Central memory CD8-positive, alpha-beta T cell (primary cell): ENCODE results near the gene UQCRQ.

ENCODE experiments used
- ATAC-seq: fragments of 150-1000 bp; cut with Tn5 transposase; replicated peaks from 2 replicates; pipeline ENCODE4 v1.10.0; 2022; ENCODE audit warnings: mild to moderate bottlenecking, moderate FRiP score, moderate number of reproducible peaks; ENCODE audit not compliant: poor library complexity, severe bottlenecking; ENCODE audit errors: extremely low read depth
- DNase-seq, 2 donors: peaks; one replicate each; pipeline ENCODE4 v3.0.0; 2021; ENCODE audit warnings: low spot score in 2 of 2
- H3K27ac Mint-ChIP-seq: one replicate; pipeline ENCODE4 v1.8.0; 2022; ENCODE audit warnings: low read depth, mild to moderate bottlenecking, moderate library complexity, mixed read lengths
- H3K27me3 Mint-ChIP-seq: one replicate; pipeline ENCODE4 v1.8.0; 2022; ENCODE audit warnings: mixed read lengths
- H3K36me3 Mint-ChIP-seq: one replicate; pipeline ENCODE4 v1.8.0; 2022; ENCODE audit warnings: mild to moderate bottlenecking, moderate library complexity, mixed read lengths; ENCODE audit not compliant: insufficient read depth
- H3K4me1 Mint-ChIP-seq: one replicate; pipeline ENCODE4 v1.8.0; 2022; ENCODE audit warnings: mixed read lengths
- H3K4me3 Mint-ChIP-seq: one replicate; pipeline ENCODE4 v1.8.0; 2022; ENCODE audit warnings: mild to moderate bottlenecking, moderate library complexity, mixed read lengths
- H3K9me3 Mint-ChIP-seq: one replicate; pipeline ENCODE4 v1.8.0; 2022; ENCODE audit warnings: mixed read lengths

Gene UQCRQ

GRCh38 chr5:132866342-132867045 is at the start of gene UQCRQ, which contains the start of gene GDF9:
TSS of gene UQCRQ (plus strand) at chr5:132866642. CDS start at chr5:132866882, 240 bp downstream.
TSS of gene GDF9 (minus strand) at chr5:132866469. CDS start at chr5:132864533, 1,936 bp downstream.
- H3K4me1 Mint-ChIP-seq = peaks cover 26% of the 10 kb centered on the region
- ATAC-seq = peak; percentile 99

GRCh38 chr5:132817011-132817410 is 49.4 kb upstream of the UQCRQ start:
- peaks cover 6% of the 10 kb centered on the region for H3K4me1 Mint-ChIP-seq
- no peak overlapping the region for H3K4me3 Mint-ChIP-seq
- peaks cover 4% of the 10 kb centered on the region for H3K36me3 Mint-ChIP-seq
- H3K27ac Mint-ChIP-seq = no peak overlapping the region
- H3K27me3 Mint-ChIP-seq = peaks cover 27% of the 10 kb centered on the region
- no peaks in the 10 kb centered on the region for H3K9me3 Mint-ChIP-seq
- ATAC-seq = no peak
- DNase-seq = no peak

More at GRCh38 chr5:132866342-132867045, at the start of gene UQCRQ, which contains the start of gene GDF9:
- H3K27ac Mint-ChIP-seq = peak within 1 kb of the TSS; percentile 99
- peaks cover 15% of the 10 kb centered on the region for H3K36me3 Mint-ChIP-seq
- H3K27me3 Mint-ChIP-seq = no peaks in the 10 kb centered on the region
- no peaks in the 10 kb centered on the region for H3K9me3 Mint-ChIP-seq
- peak; percentile 73 to 92 for DNase-seq
- peak within 1 kb of the TSS; percentile 94 for H3K4me3 Mint-ChIP-seq

DNA sequence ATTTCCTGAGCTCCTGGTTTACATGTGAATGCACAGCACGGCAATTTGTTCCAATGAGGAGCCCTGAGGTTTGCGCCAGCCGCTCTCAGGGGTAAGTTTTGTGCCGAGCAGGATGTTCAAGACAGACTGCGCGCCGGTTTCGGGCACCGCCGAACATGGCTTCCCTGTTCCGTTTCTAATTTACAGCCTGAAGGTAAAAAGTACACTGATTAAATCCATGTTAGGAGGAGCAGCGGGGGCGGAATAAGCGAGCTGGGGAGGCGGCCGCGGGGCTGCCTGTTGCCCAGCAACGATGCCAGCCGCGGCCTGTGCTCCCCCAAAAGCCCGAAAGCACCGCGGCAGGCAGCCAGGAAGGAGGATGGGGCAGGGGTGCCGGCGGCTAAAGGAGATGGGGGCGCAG is 47.0 kb upstream of the UQCRQ start:
- ATAC-seq (no peak), DNase-seq (no peak)
- Mint-ChIP-seq H3K27me3 (peaks cover 28% of the 10 kb centered on the region), H3K4me3 (peak overlapping the region; percentile 32), H3K36me3 (peaks cover 4% of the 10 kb centered on the region), H3K4me1 (peaks cover 6% of the 10 kb centered on the region), H3K9me3 (no peaks in the 10 kb centered on the region), H3K27ac (no peak overlapping the region)

- Mint-ChIP-seq H3K9me3 (no peaks in the 10 kb centered on the region), H3K27ac (no peak overlapping the region), H3K36me3 (peaks cover 4% of the 10 kb centered on the region), H3K4me1 (peaks cover 6% of the 10 kb centered on the region), H3K4me3 (no peak overlapping the region), H3K27me3 (peaks cover 35% of the 10 kb centered on the region)
- peak; percentile 78 for ATAC-seq
- DNase-seq = peak; percentile 75 to 87
Observed at GRCh38 chr5:132820162-132820754, 46.2 kb upstream of the UQCRQ start.

GRCh38 chr5:132821350-132821749 is 45.1 kb upstream of the UQCRQ start:
- Mint-ChIP-seq H3K27me3 (peaks cover 40% of the 10 kb centered on the region), H3K4me3 (no peak overlapping the region), H3K4me1 (peaks cover 6% of the 10 kb centered on the region), H3K27ac (no peak overlapping the region), H3K9me3 (no peaks in the 10 kb centered on the region), H3K36me3 (peaks cover 4% of the 10 kb centered on the region)
- ATAC-seq (no peak), DNase-seq (no peak)

- Mint-ChIP-seq H3K27me3 (peaks cover 44% of the 10 kb centered on the region), H3K4me1 (peaks cover 6% of the 10 kb centered on the region), H3K36me3 (peaks cover 4% of the 10 kb centered on the region), H3K27ac (no peak overlapping the region), H3K4me3 (no peak overlapping the region), H3K9me3 (no peaks in the 10 kb centered on the region)
- ATAC-seq (no peak), DNase-seq (no peak)
Observed at GRCh38 chr5:132821791-132822190, 44.7 kb upstream of the UQCRQ start.

DNA sequence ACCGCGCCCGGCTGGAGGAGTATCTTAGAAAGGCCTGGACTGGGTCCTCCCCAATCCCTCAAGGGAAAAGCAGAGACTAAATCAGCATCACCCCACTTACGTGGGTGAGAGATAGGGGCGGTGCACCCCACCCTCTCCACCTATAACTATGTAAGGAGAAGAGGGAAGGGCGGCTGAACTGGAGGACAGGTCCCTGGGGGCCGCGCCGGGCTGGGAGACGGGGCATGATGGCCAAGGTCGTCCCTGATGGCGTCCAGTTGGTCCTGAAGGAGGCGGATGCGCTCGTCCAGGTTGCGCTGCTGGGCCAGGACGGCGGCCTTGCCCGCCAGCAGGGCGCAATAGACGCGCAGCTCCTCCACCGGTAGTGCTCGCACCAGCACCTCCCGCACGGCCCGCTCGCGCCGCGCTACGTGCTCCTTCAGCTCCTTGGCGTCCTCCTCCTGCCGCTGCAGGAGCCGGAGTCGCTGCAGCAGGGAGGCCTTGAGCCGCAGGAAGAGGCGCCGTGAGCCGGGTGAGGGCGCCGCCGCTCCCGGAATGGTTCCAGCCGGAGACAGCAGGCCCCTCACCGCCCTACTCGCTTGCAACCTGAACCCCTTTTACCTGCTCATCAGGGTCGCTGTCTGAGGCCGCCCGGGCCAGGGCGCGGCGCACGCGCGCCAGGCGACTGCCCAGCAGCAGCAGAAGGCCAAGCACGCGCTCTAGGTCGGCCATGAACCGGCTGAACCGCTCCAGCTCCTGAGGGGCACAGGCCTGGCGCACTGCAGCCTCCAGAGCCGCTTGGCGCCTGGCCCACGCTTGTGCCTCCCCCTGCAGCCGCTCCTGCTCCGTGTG is 43.6 kb upstream of the UQCRQ start:
- H3K4me3 Mint-ChIP-seq = no peak overlapping the region
- ATAC-seq = no peak

DNA sequence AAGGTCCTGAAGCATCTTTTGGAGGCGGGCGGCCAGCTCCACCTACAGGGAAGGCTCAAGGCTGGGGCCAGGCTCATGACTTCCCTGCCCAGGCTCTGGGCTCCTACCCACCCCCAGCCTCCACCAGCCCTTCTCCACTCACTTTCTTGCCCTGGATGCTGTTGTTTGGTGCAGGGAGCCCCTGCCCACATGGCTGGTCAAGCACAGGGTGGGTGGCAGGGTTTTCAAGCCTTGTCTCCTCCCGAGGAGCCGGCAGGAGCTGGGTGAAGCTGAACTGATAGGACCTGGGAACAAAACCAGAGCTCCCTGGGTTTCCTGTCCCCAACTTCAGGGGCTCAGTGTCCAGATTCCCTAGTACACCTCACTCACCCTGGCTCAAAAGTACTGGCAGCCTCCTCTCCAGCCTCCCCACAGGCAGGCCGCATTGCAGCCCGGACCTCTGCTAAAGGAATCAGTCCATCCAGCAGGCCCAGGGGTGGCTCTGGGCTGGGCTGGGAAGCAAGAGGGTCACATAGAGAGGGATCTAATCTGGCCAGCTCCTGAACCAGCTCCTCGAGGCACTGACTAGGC is 42.9 kb upstream of the UQCRQ start:
- no peaks in the 10 kb centered on the region for H3K9me3 Mint-ChIP-seq
- no peak for ATAC-seq

More for the DNA sequence above, 43.6 kb upstream of the UQCRQ start:
- Mint-ChIP-seq H3K27me3 (peaks cover 55% of the 10 kb centered on the region), H3K4me1 (peaks cover 6% of the 10 kb centered on the region), H3K36me3 (peaks cover 2% of the 10 kb centered on the region), H3K9me3 (no peaks in the 10 kb centered on the region), H3K27ac (no peak overlapping the region)
- no peak for DNase-seq

DNA sequence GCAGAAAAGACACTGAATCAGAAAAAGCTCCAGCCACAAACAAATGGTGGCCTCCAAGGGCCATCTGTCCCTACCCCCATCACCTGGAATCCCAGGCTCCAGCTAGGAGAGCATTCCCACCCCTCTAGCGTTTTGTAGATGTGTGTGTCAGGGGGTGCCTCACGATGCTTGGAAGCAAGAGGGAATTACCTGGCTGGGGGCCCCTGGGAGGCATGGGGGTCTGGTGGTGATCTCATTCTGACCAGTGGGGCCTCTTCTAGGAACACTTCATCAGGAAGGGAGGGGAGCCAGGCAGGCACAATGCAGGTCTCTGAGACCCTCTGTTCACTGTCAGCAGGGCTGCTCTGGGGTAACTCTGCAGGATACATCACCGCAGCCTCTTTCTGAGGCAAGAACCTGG is 42.0 kb upstream of the UQCRQ start:
- Mint-ChIP-seq H3K27me3 (peaks cover 53% of the 10 kb centered on the region), H3K4me1 (peaks cover 10% of the 10 kb centered on the region), H3K9me3 (no peaks in the 10 kb centered on the region), H3K27ac (no peak overlapping the region), H3K4me3 (no peak overlapping the region), H3K36me3 (peaks cover 2% of the 10 kb centered on the region)
- no peak for ATAC-seq
- DNase-seq = no peak

More for the DNA sequence above, 42.9 kb upstream of the UQCRQ start:
- Mint-ChIP-seq H3K27me3 (peaks cover 59% of the 10 kb centered on the region), H3K27ac (no peak overlapping the region), H3K4me1 (peaks cover 6% of the 10 kb centered on the region), H3K4me3 (no peak overlapping the region), H3K36me3 (peaks cover 2% of the 10 kb centered on the region)
- DNase-seq = no peak

DNA sequence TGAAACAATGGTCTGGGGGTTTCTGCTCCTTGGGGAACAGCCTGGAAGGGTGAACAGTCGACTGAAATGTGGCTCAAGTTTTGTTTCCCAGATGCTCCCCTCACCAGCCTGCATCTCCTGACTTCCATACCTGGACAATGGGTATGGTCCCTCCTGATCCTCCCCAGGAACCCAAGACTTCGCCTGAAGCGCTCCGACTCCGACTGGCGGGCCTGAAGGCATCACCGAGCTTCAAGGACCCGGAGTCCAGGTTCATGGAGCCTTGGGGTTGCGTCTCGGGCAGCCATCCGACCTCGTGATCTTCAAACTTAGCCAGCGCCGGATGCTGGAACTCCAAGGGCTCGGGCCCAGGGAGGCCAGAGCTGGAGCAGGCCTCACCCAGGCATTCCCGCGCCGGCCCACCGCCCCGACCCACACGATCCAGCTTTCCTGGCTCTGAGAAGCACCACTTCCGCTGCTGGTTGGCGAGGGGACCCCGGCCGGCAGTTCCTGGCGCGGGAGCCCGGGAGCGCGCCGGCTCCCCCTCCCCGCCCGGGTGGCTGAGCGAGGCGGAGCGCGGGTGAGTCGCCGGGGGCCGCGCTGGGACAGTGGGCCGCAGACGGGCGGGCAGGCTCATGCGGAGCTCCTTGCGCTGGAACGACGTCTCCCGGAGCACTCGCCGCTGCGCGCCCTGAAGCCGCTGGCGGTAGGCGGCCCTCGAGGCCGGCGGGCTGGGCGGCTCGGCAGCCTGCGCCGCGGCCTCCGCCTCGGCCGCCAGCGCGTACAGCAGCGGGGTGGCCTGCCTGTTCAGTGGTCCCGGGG is 41.2 kb upstream of the UQCRQ start:
- DNase-seq (no peak), ATAC-seq (no peak)
- no peaks in the 10 kb centered on the region for H3K9me3 Mint-ChIP-seq
- H3K27me3 Mint-ChIP-seq = peaks cover 47% of the 10 kb centered on the region
- H3K4me1 Mint-ChIP-seq = peaks cover 13% of the 10 kb centered on the region
- no peak overlapping the region for H3K4me3 Mint-ChIP-seq
- peaks cover 5% of the 10 kb centered on the region for H3K36me3 Mint-ChIP-seq
- H3K27ac Mint-ChIP-seq = no peak overlapping the region

DNA sequence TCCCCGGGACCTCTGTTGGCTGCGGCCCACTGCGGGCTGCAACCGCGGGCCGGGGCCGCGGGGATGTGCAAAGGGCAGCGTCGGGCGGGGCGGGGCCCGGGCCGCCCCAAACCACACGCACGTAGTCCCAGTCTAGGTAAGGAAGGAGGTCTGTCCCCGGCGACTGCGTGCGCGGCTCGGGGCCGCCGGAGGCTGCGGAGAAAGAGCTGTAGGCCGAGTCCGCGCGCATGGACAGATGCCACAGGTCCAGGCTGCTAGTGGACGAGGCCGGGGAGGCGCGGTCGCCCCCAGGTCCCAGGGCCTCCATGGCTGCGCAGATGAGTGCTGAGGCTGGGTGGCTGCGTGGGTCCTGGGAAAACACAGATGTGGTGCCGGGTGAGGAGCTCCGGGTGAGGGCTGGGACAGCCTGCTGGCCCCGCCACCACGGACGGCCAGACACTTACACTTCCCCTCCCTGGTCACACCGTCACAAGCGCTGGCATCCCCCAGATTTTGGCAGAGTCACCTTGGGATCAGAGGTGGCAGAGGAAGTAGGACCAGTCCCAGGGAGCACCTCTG is 40.5 kb upstream of the UQCRQ start:
- Mint-ChIP-seq H3K27me3 (peaks cover 44% of the 10 kb centered on the region), H3K4me3 (no peak overlapping the region), H3K9me3 (no peaks in the 10 kb centered on the region), H3K27ac (no peak overlapping the region), H3K36me3 (peaks cover 3% of the 10 kb centered on the region), H3K4me1 (peaks cover 11% of the 10 kb centered on the region)
- ATAC-seq (no peak), DNase-seq (no peak)
